ENCODE measurements around the gene S100A8.

The S100A8 gene

GRCh38 chr1:153390938-153391710, at the start of gene S100A8:
TSS of gene S100A8 (minus strand) at chr1:153391073. CDS start at chr1:153390535, 538 bp downstream.
- Histone ChIP-seq H3K36me3 (ENCODE audit: insufficient read depth, low read length) (no peaks in the 10 kb centered on the region), H3K9me3 (ENCODE audit: low read depth, low read length) (no peaks in the 10 kb centered on the region), H3K4me3 (no peak within 1 kb of the TSS), H3K9ac (ENCODE audit: insufficient read length) (no peak within 1 kb of the TSS), H3K27ac (no peak within 1 kb of the TSS)
- no peak for DNase-seq (ENCODE audit: low read depth, low spot score)
- TF ChIP-seq EZH2 (IDR thresholded peaks at IDR 0.05), result no peak
- TF ChIP-seq POLR2AphosphoS5 (IDR thresholded peaks at IDR 0.05; ENCODE audit: borderline replicate concordance, low read depth, low read length), result no peak
- no peak for TF ChIP-seq FOXP2 (optimal IDR thresholded peaks at IDR 0.05; ENCODE audit: control extremely low read depth, extremely low read length, insufficient read depth)

GRCh38 chr1:153439273-153439672, 48.4 kb upstream of the S100A8 start:
- Histone ChIP-seq H3K4me3 (no peak overlapping the region), H3K27ac (no peak overlapping the region), H3K36me3 (ENCODE audit: insufficient read depth, low read length) (no peaks in the 10 kb centered on the region), H3K9me3 (ENCODE audit: low read depth, low read length) (no peaks in the 10 kb centered on the region), H3K9ac (ENCODE audit: insufficient read length) (no peak overlapping the region)
- TF ChIP-seq FOXP2 (optimal IDR thresholded peaks at IDR 0.05; ENCODE audit: control extremely low read depth, extremely low read length, insufficient read depth) (no peak), POLR2AphosphoS5 (IDR thresholded peaks at IDR 0.05; ENCODE audit: borderline replicate concordance, low read depth, low read length) (no peak), EZH2 (IDR thresholded peaks at IDR 0.05) (no peak)
- DNase-seq (ENCODE audit: low read depth, low spot score), result no peak

- Histone ChIP-seq H3K27ac (no peak overlapping the region), H3K9ac (ENCODE audit: insufficient read length) (no peak overlapping the region), H3K4me3 (no peak overlapping the region), H3K36me3 (ENCODE audit: insufficient read depth, low read length) (no peaks in the 10 kb centered on the region), H3K9me3 (ENCODE audit: low read depth, low read length) (no peaks in the 10 kb centered on the region)
- no peak for DNase-seq (ENCODE audit: low read depth, low spot score)
- TF ChIP-seq POLR2AphosphoS5 (IDR thresholded peaks at IDR 0.05; ENCODE audit: borderline replicate concordance, low read depth, low read length) (no peak), EZH2 (IDR thresholded peaks at IDR 0.05) (no peak), FOXP2 (optimal IDR thresholded peaks at IDR 0.05; ENCODE audit: control extremely low read depth, extremely low read length, insufficient read depth) (no peak)
Observed at GRCh38 chr1:153438599-153438998, 47.7 kb upstream of the S100A8 start.

GRCh38 chr1:153437236-153437635, 46.4 kb upstream of the S100A8 start:
- Histone ChIP-seq H3K27ac (no peak overlapping the region), H3K36me3 (ENCODE audit: insufficient read depth, low read length) (no peaks in the 10 kb centered on the region), H3K4me3 (no peak overlapping the region), H3K9me3 (ENCODE audit: low read depth, low read length) (no peaks in the 10 kb centered on the region), H3K9ac (ENCODE audit: insufficient read length) (no peak overlapping the region)
- TF ChIP-seq POLR2AphosphoS5 (IDR thresholded peaks at IDR 0.05; ENCODE audit: borderline replicate concordance, low read depth, low read length) (no peak), FOXP2 (optimal IDR thresholded peaks at IDR 0.05; ENCODE audit: control extremely low read depth, extremely low read length, insufficient read depth) (no peak)
- DNase-seq (ENCODE audit: low read depth, low spot score), result no peak

- Histone ChIP-seq H3K9me3 (ENCODE audit: low read depth, low read length) (no peaks in the 10 kb centered on the region), H3K4me3 (no peak overlapping the region), H3K36me3 (ENCODE audit: insufficient read depth, low read length) (no peaks in the 10 kb centered on the region), H3K27ac (no peak overlapping the region), H3K9ac (ENCODE audit: insufficient read length) (no peak overlapping the region)
- DNase-seq (ENCODE audit: low read depth, low spot score), result no peak
- no peak for TF ChIP-seq FOXP2 (optimal IDR thresholded peaks at IDR 0.05; ENCODE audit: control extremely low read depth, extremely low read length, insufficient read depth)
- no peak for TF ChIP-seq EZH2 (IDR thresholded peaks at IDR 0.05)
- TF ChIP-seq POLR2AphosphoS5 (IDR thresholded peaks at IDR 0.05; ENCODE audit: borderline replicate concordance, low read depth, low read length), result no peak
Observed at GRCh38 chr1:153434746-153435455, 44.0 kb upstream of the S100A8 start.

- no peak for DNase-seq (ENCODE audit: low read depth, low spot score)
- H3K9me3 ChIP-seq (ENCODE audit: low read depth, low read length), result no peaks in the 10 kb centered on the region
- no peak for TF ChIP-seq FOXP2 (optimal IDR thresholded peaks at IDR 0.05; ENCODE audit: control extremely low read depth, extremely low read length, insufficient read depth)
- TF ChIP-seq EZH2 (IDR thresholded peaks at IDR 0.05), result no peak
- H3K27ac ChIP-seq, result no peak overlapping the region
- no peak overlapping the region for H3K9ac ChIP-seq (ENCODE audit: insufficient read length)
- no peak overlapping the region for H3K4me3 ChIP-seq
- H3K36me3 ChIP-seq (ENCODE audit: insufficient read depth, low read length), result no peaks in the 10 kb centered on the region
Observed at GRCh38 chr1:153432874-153433681, 42.2 kb upstream of the S100A8 start.

- Histone ChIP-seq H3K4me3 (no peak overlapping the region), H3K9ac (ENCODE audit: insufficient read length) (no peak overlapping the region), H3K36me3 (ENCODE audit: insufficient read depth, low read length) (no peaks in the 10 kb centered on the region), H3K9me3 (ENCODE audit: low read depth, low read length) (no peaks in the 10 kb centered on the region), H3K27ac (no peak overlapping the region)
- no peak for TF ChIP-seq FOXP2 (optimal IDR thresholded peaks at IDR 0.05; ENCODE audit: control extremely low read depth, extremely low read length, insufficient read depth)
- no peak for TF ChIP-seq EZH2 (IDR thresholded peaks at IDR 0.05)
- no peak for TF ChIP-seq POLR2AphosphoS5 (IDR thresholded peaks at IDR 0.05; ENCODE audit: borderline replicate concordance, low read depth, low read length)
- DNase-seq (ENCODE audit: low read depth, low spot score), result no peak
Observed at GRCh38 chr1:153431928-153432327, 41.1 kb upstream of the S100A8 start.

GRCh38 chr1:153431427-153431826, 40.6 kb upstream of the S100A8 start:
- Histone ChIP-seq H3K36me3 (ENCODE audit: insufficient read depth, low read length) (no peaks in the 10 kb centered on the region), H3K27ac (no peak overlapping the region), H3K9ac (ENCODE audit: insufficient read length) (no peak overlapping the region), H3K9me3 (ENCODE audit: low read depth, low read length) (no peaks in the 10 kb centered on the region), H3K4me3 (no peak overlapping the region)
- no peak for TF ChIP-seq POLR2AphosphoS5 (IDR thresholded peaks at IDR 0.05; ENCODE audit: borderline replicate concordance, low read depth, low read length)
- no peak for TF ChIP-seq FOXP2 (optimal IDR thresholded peaks at IDR 0.05; ENCODE audit: control extremely low read depth, extremely low read length, insufficient read depth)
- no peak for TF ChIP-seq EZH2 (IDR thresholded peaks at IDR 0.05)
- DNase-seq (ENCODE audit: low read depth, low spot score), result no peak
